ENCODE results near the gene PITPNC1. TPM values are rescaled to one million over a fixed set of nuclear protein-coding genes. Genes with fewer than 3 reads are reported as not detected.
A peak's percentile ranks its signal among the peaks of the same experiment; 100 is the strongest.
"Not testable (repeated sequence)": the region's sequence is repeated elsewhere in the genome, so short reads cannot be mapped to it uniquely, and the experiment has no call there.

PITPNC1 gene
- total and polyA plus RNA-seq, 8 donors: 9.7 to 21.9 (median 11.3) TPM

DNA sequence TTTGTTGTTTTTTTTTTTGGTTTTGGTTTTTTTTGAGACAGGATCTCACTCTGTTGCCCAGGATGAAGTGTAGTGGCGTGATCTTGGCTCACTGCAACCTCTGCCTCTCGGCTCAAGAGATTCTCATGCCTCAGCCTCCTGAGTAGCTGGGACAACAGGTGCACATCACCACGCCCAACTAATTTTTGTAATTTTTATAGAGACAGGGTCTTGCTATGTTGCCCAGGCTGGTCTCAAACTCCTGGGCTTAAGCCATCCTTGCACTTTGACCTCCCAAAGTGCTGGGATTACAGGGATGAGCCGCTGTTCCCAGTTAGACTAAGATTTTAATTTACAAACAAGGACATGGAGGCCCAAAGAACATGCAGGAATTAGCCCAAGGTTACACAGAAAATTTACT is 248.9 kb downstream of the PITPNC1 start:
- intact Hi-C loops (cut with DNase I): no loop called here
- Histone ChIP-seq H3K9me3 (no peaks in the 10 kb centered on the region), H3K4me1 (no peaks in the 10 kb centered on the region), H3K27me3 (no peaks in the 10 kb centered on the region), H3K27ac (no peak overlapping the region), H3K36me3 (no peaks in the 10 kb centered on the region), H3K4me3 (no peak overlapping the region)
- no peak for ATAC-seq
- no peak for DNase-seq
- TF ChIP-seq, protein P1, sequence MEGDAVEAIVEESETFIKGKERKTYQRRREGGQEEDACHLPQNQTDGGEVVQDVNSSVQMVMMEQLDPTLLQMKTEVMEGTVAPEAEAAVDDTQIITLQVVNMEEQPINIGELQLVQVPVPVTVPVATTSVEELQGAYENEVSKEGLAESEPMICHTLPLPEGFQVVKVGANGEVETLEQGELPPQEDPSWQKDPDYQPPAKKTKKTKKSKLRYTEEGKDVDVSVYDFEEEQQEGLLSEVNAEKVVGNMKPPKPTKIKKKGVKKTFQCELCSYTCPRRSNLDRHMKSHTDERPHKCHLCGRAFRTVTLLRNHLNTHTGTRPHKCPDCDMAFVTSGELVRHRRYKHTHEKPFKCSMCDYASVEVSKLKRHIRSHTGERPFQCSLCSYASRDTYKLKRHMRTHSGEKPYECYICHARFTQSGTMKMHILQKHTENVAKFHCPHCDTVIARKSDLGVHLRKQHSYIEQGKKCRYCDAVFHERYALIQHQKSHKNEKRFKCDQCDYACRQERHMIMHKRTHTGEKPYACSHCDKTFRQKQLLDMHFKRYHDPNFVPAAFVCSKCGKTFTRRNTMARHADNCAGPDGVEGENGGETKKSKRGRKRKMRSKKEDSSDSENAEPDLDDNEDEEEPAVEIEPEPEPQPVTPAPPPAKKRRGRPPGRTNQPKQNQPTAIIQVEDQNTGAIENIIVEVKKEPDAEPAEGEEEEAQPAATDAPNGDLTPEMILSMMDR (IDR thresholded peaks at IDR 0.05): no peak

DNA sequence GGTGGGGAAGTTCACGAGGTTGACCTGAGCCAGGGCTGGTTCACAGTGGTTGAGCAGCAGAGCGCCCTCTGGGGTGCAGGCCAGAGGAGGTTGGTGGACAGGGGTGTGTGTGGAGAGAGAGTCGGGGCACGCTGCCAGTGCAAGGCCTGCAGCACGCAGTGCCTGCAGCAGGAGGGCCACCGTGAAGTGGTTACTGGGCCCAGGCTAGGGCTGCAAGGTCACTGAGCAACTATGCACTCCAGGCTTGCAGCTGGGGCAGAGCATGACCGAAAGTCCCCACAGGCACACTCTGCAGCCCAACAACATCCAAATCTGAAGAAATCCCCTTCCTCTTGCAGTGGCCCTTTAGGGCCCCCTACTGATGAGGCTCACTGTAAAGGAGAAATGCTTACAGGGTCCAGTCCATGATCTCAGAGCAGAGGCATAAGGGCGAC is 251.5 kb downstream of the PITPNC1 start:
- TF ChIP-seq, protein P1 (IDR thresholded peaks at IDR 0.05): no peak
- Histone ChIP-seq H3K4me3 (no peak overlapping the region), H3K4me1 (no peaks in the 10 kb centered on the region), H3K27ac (no peak overlapping the region), H3K36me3 (peaks cover 0 to 12% of the 10 kb centered on the region in 2 donors), H3K27me3 (no peaks in the 10 kb centered on the region), H3K9me3 (no peaks in the 10 kb centered on the region)
- intact Hi-C loops (cut with DNase I): no loop called here
- DNase-seq (peak in 1 of 4 donors; percentile 69), ATAC-seq (peak; percentile 72)

DNA sequence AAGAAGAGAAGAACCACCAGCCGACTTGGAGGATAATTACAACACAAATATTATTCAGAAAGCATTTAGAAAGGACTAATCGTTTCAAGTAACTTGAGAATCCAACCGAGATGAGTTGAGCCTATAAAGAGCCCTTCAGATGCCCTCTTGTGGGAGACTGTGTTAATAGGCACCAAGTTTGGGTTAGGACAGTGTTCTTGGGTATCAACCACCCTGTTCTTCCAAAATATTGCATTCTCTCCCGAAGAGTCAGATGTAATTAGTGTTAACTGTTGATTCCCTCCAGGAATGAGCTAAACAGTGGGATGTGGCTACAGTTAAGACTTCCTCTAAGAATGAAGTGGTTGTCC is 252.9 kb downstream of the PITPNC1 start:
- H3K36me3 ChIP-seq: peaks cover 0 to 16% of the 10 kb centered on the region in 2 donors
- DNase-seq: peak in 1 of 4 donors; percentile 47
- TF ChIP-seq, protein P1 (IDR thresholded peaks at IDR 0.05): no peak
- no peaks in the 10 kb centered on the region for H3K27me3 ChIP-seq
- H3K9me3 ChIP-seq: no peaks in the 10 kb centered on the region
- peak; percentile 74 for ATAC-seq
- H3K27ac ChIP-seq: peak overlapping the region in 1 of 2 donors; percentile 30
- no peaks in the 10 kb centered on the region for H3K4me1 ChIP-seq
- intact Hi-C loops (cut with DNase I): no loop called here
- no peak overlapping the region for H3K4me3 ChIP-seq

DNA sequence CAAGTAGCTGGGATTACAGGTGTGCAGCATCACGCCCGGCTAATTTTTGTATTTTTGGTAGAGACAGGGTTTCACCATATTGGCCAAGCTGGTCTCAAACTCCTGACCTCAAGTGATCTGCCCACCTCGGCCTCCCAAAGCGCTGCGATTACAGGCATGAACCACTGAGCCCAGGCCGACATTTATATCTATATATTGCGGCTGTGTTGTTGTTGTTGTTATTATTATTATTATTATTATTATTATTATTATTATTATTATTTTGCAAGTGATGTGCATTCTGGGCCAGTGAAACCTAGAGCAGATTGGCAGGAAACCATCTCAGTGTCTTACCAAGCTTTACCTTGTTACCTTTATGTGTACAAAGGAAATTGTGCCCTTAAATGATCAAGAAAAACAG is 253.8 kb downstream of the PITPNC1 start:
- H3K9me3 ChIP-seq; H3K4me1 ChIP-seq; intact Hi-C loops (cut with DNase I); ATAC-seq; DNase-seq; H3K4me3 ChIP-seq; H3K27ac ChIP-seq; H3K27me3 ChIP-seq: not testable (repeated sequence)
- H3K36me3 ChIP-seq: peaks cover 0 to 16% of the 10 kb centered on the region in 2 donors

DNA sequence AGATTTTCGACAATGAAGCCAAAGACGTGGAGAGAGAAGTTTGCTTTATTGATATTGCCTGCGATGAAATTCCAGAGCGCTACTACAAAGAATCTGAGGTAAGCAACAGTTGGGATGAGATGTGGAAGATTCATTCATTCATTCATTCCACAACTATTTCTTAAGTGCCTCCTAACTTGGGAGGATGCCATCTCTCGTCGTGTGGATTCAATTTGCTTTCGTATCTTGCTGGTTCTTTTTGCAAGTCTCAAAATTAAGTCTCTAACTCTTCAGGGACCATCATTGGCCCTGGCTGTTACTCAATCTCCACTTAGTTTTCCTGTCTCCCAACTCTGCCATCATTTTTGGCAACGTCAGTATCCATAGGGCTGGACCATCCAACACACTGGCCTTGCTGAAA is 255.1 kb downstream of the PITPNC1 start:
- H3K27ac ChIP-seq: no peak overlapping the region
- H3K4me3 ChIP-seq: no peak overlapping the region
- ATAC-seq (no peak), DNase-seq (no peak)
- H3K9me3 ChIP-seq: no peaks in the 10 kb centered on the region
- TF ChIP-seq, protein P1 (IDR thresholded peaks at IDR 0.05): no peak
- H3K27me3 ChIP-seq: no peaks in the 10 kb centered on the region
- intact Hi-C loops (cut with DNase I): no loop called here
- peaks cover 0 to 16% of the 10 kb centered on the region in 2 donors for H3K36me3 ChIP-seq
- no peaks in the 10 kb centered on the region for H3K4me1 ChIP-seq

DNA sequence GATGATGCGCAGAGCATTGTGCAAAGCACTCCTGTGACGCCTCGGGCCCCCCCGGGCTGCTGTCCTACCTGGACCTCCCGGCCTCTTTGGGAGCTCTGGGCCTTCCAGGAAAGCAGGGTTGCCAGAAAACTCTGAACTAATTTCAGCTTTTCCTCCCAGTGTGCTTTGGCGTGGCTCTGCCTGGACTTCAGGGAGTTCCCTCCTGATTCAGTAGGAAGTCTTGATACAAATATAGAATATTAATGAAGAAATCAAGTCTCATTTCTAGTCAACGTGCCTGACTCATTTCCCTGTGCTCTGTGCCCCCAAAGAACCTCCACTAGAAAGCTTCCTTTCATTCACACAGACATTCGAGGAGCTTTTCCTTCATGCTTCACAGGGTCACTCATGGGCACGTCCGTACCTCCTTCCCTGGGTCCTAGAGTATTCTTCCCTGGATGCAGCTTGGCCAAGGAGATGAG is 256.7 kb downstream of the PITPNC1 start:
- TF ChIP-seq, protein P1 (IDR thresholded peaks at IDR 0.05): no peak
- Histone ChIP-seq H3K4me1 (no peaks in the 10 kb centered on the region), H3K4me3 (no peak overlapping the region), H3K36me3 (peaks cover 0 to 16% of the 10 kb centered on the region in 2 donors), H3K27me3 (no peaks in the 10 kb centered on the region), H3K27ac (no peak overlapping the region), H3K9me3 (no peaks in the 10 kb centered on the region)
- DNase-seq: no peak
- no peak for ATAC-seq
- intact Hi-C loops (cut with DNase I): no loop called here
